SW 1271 (cell line): ENCODE data around the gene FLYWCH2.
"Not testable (repeated sequence)": the region's sequence is repeated elsewhere in the genome, so short reads cannot be mapped to it uniquely, and the experiment has no call there.

Experiments used
- DNase-seq, 2 experiments: peaks; one replicate each; lab custom pipeline; 2025; lab: John Stamatoyannopoulos, UW

Gene FLYWCH2

DNA sequence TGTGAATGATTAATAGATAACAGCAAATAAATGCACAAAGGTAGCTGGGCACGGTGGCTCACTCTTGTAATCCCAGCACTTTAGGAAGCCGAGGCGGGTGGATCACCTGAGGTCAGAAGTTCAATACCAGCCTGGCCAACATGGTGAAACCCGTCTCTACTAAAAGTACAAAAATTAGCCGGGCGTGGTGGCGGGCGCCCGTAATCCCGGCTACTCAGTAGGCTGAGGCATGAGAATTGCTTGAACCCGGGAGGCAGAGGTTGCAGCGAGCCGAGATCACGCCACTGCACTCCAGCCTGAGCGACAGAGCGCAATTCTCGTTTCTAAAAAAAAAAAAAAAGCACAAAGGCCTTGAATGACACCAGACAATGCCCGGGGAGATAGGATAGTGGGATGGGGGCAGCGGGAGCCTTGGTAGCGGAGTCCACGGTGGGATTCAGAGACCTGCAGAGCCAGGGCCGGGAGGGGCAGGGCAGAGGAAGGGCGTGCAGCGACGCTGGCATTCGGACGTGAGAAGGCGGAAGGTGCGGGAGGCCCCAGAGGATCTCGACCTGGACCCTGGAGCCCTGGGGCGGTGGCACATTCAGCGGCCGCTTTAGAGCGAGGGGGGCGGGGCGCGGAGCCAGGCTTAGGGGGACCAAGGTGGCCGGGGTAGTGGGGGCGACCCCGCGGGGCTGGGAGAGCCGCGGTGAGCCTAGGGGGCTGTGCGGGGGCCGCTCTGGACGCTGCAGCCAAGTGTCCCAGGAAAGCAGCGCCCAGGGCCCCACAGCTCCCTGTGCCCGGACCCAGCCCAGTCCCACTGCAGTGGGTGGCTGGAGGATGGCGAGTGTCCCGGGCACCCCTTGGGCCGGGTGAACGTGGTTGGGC lies 999 bp upstream of the FLYWCH2 start:
- no peak for DNase-seq

- DNase-seq, result no peak
Measured at GRCh38 chr16:2883458-2883908, 468 bp downstream of the FLYWCH2 start.

GRCh38 chr16:2884041-2884451 lies 1.0 kb downstream of the FLYWCH2 start:
- no peak for DNase-seq

DNA sequence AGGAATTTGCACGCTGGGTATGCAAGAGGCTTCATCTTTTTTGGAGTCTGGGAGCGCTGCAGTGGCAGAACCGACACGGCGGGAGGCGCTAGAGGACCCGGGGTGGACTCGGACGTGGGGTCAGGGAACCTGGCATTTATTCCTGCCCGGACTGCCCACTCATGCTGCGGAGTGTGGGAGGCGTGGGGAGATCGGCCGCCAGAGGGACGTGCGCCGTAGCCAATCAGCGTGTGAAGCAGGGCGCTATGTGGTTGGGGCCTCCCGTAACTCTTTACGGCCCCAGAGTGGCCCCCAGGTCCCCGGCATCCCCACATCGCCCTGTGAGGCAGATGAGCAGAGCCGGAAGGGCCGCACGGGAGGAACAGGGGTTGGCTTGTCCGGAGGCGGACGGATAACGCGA lies 11.2 kb downstream of the FLYWCH2 start:
- DNase-seq, result no peak

GRCh38 chr16:2895813-2896212 lies 12.8 kb downstream of the FLYWCH2 start:
- no peak for DNase-seq

- DNase-seq, result no peak
Measured at GRCh38 chr16:2896480-2897010, 13.5 kb downstream of the FLYWCH2 start.

GRCh38 chr16:2897110-2897509 lies 14.1 kb downstream of the FLYWCH2 start:
- DNase-seq, result no peak

GRCh38 chr16:2898831-2899563 lies 16.0 kb downstream of the FLYWCH2 start:
- DNase-seq, result no peak

DNA sequence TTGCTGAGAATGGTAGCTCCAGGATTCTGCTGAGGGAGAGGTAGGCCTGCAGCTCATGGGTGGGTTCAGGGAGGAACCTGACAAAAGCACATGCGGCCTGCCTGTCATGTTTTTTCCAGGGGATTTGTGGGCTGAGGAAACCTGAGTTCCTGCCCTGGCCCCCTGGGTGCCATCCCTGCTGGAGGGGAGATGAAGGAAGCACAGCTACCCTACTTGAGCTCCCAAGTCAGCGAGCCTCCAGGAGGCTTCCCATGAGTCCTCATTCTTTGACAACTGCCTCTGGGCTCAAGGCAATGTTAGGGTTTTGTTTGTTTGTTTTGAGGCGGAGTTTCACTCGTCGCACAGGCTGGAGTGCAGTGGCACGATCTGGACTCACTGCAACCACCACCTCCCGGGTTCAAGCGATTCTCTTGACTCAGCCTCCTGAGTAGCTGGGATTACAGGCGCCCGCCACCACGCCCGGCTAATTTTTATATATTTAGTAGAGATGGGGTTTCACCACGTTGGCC lies 16.6 kb downstream of the FLYWCH2 start:
- no peak for DNase-seq

DNA sequence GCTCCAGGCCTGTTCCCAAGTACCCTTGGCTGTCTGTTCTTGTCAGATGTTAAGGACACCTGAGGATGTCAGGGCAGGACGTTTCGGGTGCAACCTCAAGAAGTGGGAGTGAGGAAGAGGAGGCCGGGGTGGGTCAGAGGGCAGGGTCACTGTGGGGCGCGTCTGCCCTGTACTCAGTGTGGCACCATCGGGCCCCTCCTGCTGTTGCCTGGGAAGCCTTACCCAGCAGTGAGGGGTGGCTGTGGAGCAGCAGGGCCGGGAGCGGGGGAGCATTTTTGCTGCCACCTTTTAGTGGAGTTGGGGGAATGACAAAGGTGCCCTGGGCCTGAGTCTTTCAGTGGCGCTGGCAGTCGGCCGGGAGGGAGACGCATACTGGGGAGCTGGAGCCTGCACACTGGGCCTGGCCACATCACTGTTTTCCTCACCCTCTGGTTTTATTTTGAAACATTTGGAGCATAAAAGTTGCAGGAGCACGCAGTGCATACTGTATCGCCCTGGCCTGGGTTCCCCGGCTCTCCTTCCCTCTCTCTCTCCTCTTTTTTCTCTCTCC lies 17.6 kb downstream of the FLYWCH2 start:
- no peak for DNase-seq

GRCh38 chr16:2902337-2903130 lies 19.5 kb downstream of the FLYWCH2 start:
- no peak for DNase-seq

DNA sequence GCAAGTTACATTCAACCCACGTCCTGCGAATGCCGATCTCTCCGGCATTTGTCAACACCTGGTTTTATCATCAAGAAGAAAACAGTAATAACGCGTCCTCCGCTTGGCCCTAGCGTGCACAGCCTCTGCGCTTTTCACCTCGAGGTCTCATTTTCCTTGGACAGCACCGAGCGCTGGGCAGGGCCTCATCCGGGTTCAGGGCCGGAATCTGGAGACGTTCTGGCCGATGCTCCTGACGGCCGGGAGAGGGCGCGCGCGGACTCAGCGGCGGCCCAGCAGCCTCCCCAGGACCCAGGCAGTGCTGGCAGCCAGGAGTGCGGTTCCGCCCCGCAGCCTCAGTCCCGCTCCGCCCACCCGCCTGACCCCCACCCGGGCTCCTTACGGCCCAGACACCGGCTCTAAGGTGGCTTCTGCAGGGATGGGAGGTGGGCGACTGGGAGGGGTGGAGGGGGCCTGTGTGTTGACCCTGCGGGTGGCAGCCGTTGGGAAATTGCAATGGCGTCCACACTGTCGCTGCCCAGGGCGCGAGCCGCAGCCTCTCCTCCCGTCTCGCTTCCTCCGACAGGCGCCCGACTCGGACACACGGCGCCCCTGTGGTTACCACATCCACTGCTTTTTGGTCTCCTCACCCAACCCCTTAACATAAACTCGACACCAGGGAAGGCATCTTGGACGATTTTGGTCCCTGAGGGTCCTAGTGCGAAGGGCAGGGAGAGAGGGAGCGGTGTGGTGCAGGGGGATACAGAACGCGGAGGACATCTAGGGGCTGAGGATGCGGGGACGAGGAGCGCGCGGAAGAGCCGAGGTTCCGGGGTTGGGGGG lies 21.3 kb downstream of the FLYWCH2 start:
- DNase-seq, result peak in 1 of 2 experiments; percentile 74

- no peak for DNase-seq
Measured at GRCh38 chr16:2904922-2905240, 21.9 kb downstream of the FLYWCH2 start.

GRCh38 chr16:2905241-2905987 lies 22.4 kb downstream of the FLYWCH2 start:
- DNase-seq, result peak; percentile 78 to 94

- no peak for DNase-seq
Measured at GRCh38 chr16:2905988-2906387, 23.0 kb downstream of the FLYWCH2 start.

- DNase-seq, result not testable (repeated sequence)
Measured at GRCh38 chr16:2907084-2907753, 24.2 kb downstream of the FLYWCH2 start.

DNA sequence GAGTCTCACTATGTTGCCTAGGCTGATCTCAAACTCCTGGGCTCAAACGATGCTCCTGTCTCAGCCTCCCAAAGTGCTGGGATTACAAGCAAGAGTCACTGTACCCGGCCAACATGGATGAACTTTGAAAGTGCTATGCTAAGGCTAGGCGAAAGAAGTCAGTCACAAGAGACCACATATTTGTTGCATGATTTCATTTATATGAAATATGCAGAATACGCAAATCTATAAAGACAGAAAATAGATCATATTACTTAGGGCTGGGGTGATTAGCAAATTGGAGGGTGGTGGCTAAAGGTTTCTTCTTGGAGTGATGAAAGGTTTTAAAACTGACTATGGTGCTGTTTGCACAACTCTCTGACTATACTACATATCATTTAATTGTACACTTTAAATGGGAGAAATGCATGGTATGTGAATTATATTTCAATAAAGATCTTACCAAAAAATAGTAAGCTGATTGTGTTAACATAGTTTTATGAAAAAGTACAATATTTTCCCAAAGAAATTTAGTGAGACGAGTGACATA lies 27.5 kb downstream of the FLYWCH2 start:
- no peak for DNase-seq

GRCh38 chr16:2911638-2912329 lies 28.8 kb downstream of the FLYWCH2 start, which contains the start of gene FLYWCH1:
TSS of gene FLYWCH1 (plus strand) at chr16:2911931. CDS start at chr16:2929686, 17,755 bp downstream.
- peak; percentile 66 to 89 for DNase-seq
